ENCODE results near the gene SLC2A4RG.

- no peak for TF ChIP-seq CTCF (IDR thresholded peaks at IDR 0.05)
- TF ChIP-seq POLR2AphosphoS5 (IDR thresholded peaks at IDR 0.05), result peak in 1 of 4 donors; percentile 3
- no peak for TF ChIP-seq EP300 (IDR thresholded peaks at IDR 0.05)
- TF ChIP-seq POLR2A (IDR thresholded peaks at IDR 0.05), result no peak
These were observed 48.5 kb upstream of the SLC2A4RG start for GRCh38 chr20:63690898-63691710.
